K562 (cell line): ENCODE measurements around the gene NRCAM. TPM values are rescaled to one million over a fixed set of nuclear protein-coding genes. Genes with fewer than 3 reads are reported as not detected.
A peak's percentile ranks its signal among the peaks of the same experiment; 100 is the strongest.

Experiments used
- ATAC-seq: fragments of 200-7000 bp; cut with Tn5 transposase; 3 replicates; pipeline ENCODE4 v1.9.1; 2020; ENCODE audit warnings: moderate library complexity
- BruUV-seq: library from RNA; stranded (reverse); fragments of 400-500 nt; replicated peaks from 2 replicates; lab custom pipeline; 2021; lab: Mats Ljungman, UMichigan
- CTCF ChIA-PET: fragments of 300-600 bp; formaldehyde crosslinking; extraction: SDS; loops from one replicate; lab custom pipeline; 2021; ENCODE audit warnings: low intra/inter-chr PET ratio; lab: Yijun Ruan, JAX
- POLR2A ChIA-PET: fragments of 300-600, 350-650 bp; sonication (Branson Sonifier 250); formaldehyde crosslinking; extraction: SDS; loops from one replicate; lab custom pipeline; 2021; ENCODE audit warnings: antibody characterized with exemption, inconsistent platforms; lab: Yijun Ruan, JAX
- DNase-seq, 4 experiments: peaks; one replicate each; pipeline versions ENCODE4 v3.0.0 to v3.0.0-alpha.2; 2011 to 2018; ENCODE audit warnings: low spot score in 3 of 4, mixed read lengths in 3 of 4; ENCODE audit errors: extremely low read depth in 1 of 4
- FAIRE-seq: peaks from 2 replicates; lab custom pipeline; 2011; peaks lifted over from hg19 to GRCh38; lab: Jason Lieb, UNC
- H2AFZ ChIP-seq: 2 replicates; pipeline ENCODE4 v1.6.0; 2011; ENCODE audit warnings: low read depth, low read length, control low read depth, inconsistent platforms
- H3K27ac ChIP-seq: fragments of 200-600 bp; 3 replicates; pipeline ENCODE4 v1.8.0; 2011; ENCODE audit warnings: low read depth, mild to moderate bottlenecking, control low read depth, inconsistent platforms, low read length, moderate library complexity, mixed read lengths; ENCODE audit errors: extremely low read depth
- H3K27me3 ChIP-seq, 2 experiments: fragments of 300-600 bp in 1 of 2; 2 replicates in 1 of 2; 3 replicates in 1 of 2; pipeline versions ENCODE4 v1.6.0 to v1.8.0; 2011; ENCODE audit warnings: inconsistent platforms in 2 of 2, low read length in 2 of 2, mild to moderate bottlenecking in 1 of 2, mixed read lengths in 1 of 2, moderate library complexity in 1 of 2; ENCODE audit not compliant: control insufficient read depth in 2 of 2, insufficient read depth in 2 of 2
- H3K36me3 ChIP-seq: fragments of 300-600 bp; 3 replicates; pipeline ENCODE4 v1.8.0; 2011; ENCODE audit warnings: mild to moderate bottlenecking, low read length, inconsistent platforms; ENCODE audit not compliant: control insufficient read depth, insufficient read depth
- H3K4me1 ChIP-seq, 2 experiments: fragments of 200-600 bp in 1 of 2; replicated peaks in 1 of 2; 2 replicates in 1 of 2; 3 replicates in 1 of 2; pipeline versions ENCODE4 v1.5.1 to v1.8.0; 2011; ENCODE audit warnings: inconsistent platforms in 2 of 2, low read length in 2 of 2, mild to moderate bottlenecking in 1 of 2, mixed read lengths in 1 of 2, moderate library complexity in 1 of 2; ENCODE audit not compliant: control insufficient read depth in 2 of 2, insufficient read depth in 2 of 2
- H3K4me2 ChIP-seq: 2 replicates; pipeline ENCODE4 v1.6.1; 2011; ENCODE audit warnings: low read length, control low read depth, inconsistent platforms, mixed read lengths; ENCODE audit not compliant: insufficient read depth
- H3K4me3 ChIP-seq: fragments of 200-600 bp; sonication (generic), shearing (Covaris generic); 2 replicates; pipeline ENCODE4 v1.5.1; 2016; ENCODE audit warnings: control low read depth, inconsistent platforms
- H3K79me2 ChIP-seq: fragments of 200-600 bp; 3 replicates; pipeline ENCODE4 v1.8.0; 2011; ENCODE audit warnings: low read length, inconsistent platforms; ENCODE audit not compliant: control insufficient read depth, insufficient read depth
- H3K9ac ChIP-seq, 2 experiments: 2 replicates each; pipeline versions ENCODE4 v1.6.0 to v1.6.1; 2011; ENCODE audit warnings: low read depth in 2 of 2, low read length in 2 of 2, control low read depth in 1 of 2, inconsistent platforms in 1 of 2, mild to moderate bottlenecking in 1 of 2, mixed read lengths in 1 of 2; ENCODE audit not compliant: insufficient read depth in 1 of 2
- H3K9me1 ChIP-seq: one replicate; pipeline ENCODE4 v1.6.0; 2011; ENCODE audit warnings: inconsistent platforms, mild to moderate bottlenecking, low read length, moderate library complexity; ENCODE audit not compliant: control insufficient read depth, insufficient read depth
- H3K9me3 ChIP-seq: replicated peaks from 2 replicates; pipeline ENCODE4 v1.5.1; 2011; ENCODE audit warnings: low read depth, low read length, inconsistent platforms; ENCODE audit not compliant: control insufficient read depth, insufficient read depth
- H4K20me1 ChIP-seq: replicated peaks from 2 replicates; pipeline ENCODE4 v1.6.1; 2011; ENCODE audit warnings: low read length, inconsistent platforms, mixed read lengths; ENCODE audit not compliant: control insufficient read depth, insufficient read depth
- CEBPB ChIP-seq: fragments of 450-650 bp; IDR thresholded peaks from 2 replicates; pipeline ENCODE4 v1.6.1; 2016; ENCODE audit warnings: missing genetic modification characterization, missing compliant biosample characterization
- ESRRB ChIP-seq: fragments of 250-450 bp; sonication (Bioruptor Pico); IDR thresholded peaks from 2 replicates; pipeline ENCODE4 v1.5.0; 2020; ENCODE audit warnings: mild to moderate bottlenecking, moderate library complexity, borderline replicate concordance
- POLR2H ChIP-seq: IDR thresholded peaks from 2 replicates; pipeline ENCODE4 v1.6.1; 2016; ENCODE audit warnings: missing genetic modification characterization, low read depth, mild to moderate bottlenecking, control low read depth, missing compliant biosample characterization, moderate library complexity
- SMC3 ChIP-seq: conservative IDR thresholded peaks from 2 replicates; pipeline ENCODE4 v1.6.1; 2011; ENCODE audit warnings: low read depth, low read length, improper control_type of control experiment; ENCODE audit not compliant: insufficient read depth
- TEAD4 ChIP-seq, 2 experiments: sonication (generic) in 1 of 2; formaldehyde crosslinking in 1 of 2; IDR thresholded peaks; 2 replicates each; pipeline versions ENCODE4 v1.6.1 to v1.8.0; 2012 to 2022; ENCODE audit warnings: borderline replicate concordance in 1 of 2, inconsistent platforms in 1 of 2, low read length in 1 of 2, mild to moderate bottlenecking in 1 of 2, missing genetic modification reagents in 1 of 2
- ZBTB17 ChIP-seq: fragments of 450-650 bp; formaldehyde crosslinking; IDR thresholded peaks from 2 replicates; pipeline ENCODE4 v1.4.0; 2020; ENCODE audit warnings: mild to moderate bottlenecking
- ZNF77 ChIP-seq: fragments of 250-450 bp; sonication (Bioruptor Pico); IDR thresholded peaks from 2 replicates; pipeline ENCODE4 v1.5.0; 2020
- ZNF830 ChIP-seq: fragments of 250-450 bp; sonication (Bioruptor Pico); IDR thresholded peaks from 2 replicates; pipeline ENCODE4 v1.5.0; 2021; ENCODE audit warnings: mild to moderate bottlenecking
- WGBS: fragments of 100-300 bp; shearing (Covaris generic); methylation state at CpG from one replicate; pipeline ENCODE4 v1.1.6; 2016; ENCODE audit warnings: low coverage, mixed read lengths; ENCODE audit not compliant: insufficient coverage; ENCODE audit errors: missing lambda C conversion rate; 5-methylcytosine and 5-hydroxymethylcytosine counted together
- in situ Hi-C: fragments of 300-500 bp; cut with MboI; formaldehyde crosslinking; loops from 4 replicates; pipeline ENCODE4 v1.15.0; 2018; ENCODE audit warnings: inconsistent platforms, mixed read lengths
- intact Hi-C: fragments of 100-400 bp; cut with micrococcal nuclease; formaldehyde crosslinking; loops from 2 replicates; pipeline ENCODE4 v1.14.2; 2022
- polyA plus RNA-seq, 8 experiments: library from polyadenylated mRNA; depleted of rRNA in 4 of 8; stranded (reverse) in 5 of 8; unstranded in 3 of 8; fragments of >200 nt; fragmentation: Nextera tagmentation in 2 of 8; fragmentation: Illumina TruSeq in 1 of 8; extraction: Ambion mirVana in 2 of 8; extraction: Trizol in 1 of 8; gene quantifications; 2 replicates each; pipeline versions ENCODE4 v1.2.1 to v1.2.3, GENCODE V29; 2011 to 2014; ENCODE audit warnings: inconsistent platforms in 1 of 8, missing spikeins in 1 of 8
- total RNA-seq, 7 experiments: library from RNA; depleted of rRNA in 6 of 7; stranded (reverse); fragments of >200 nt in 6 of 7; fragmentation: Illumina TruSeq in 2 of 7; extraction: Trizol in 2 of 7; gene quantifications; 2 replicates each; pipeline versions ENCODE4 v1.2.1 to v1.2.3, GENCODE V29; 2011 to 2021; ENCODE audit warnings: low replicate concordance in 1 of 7
- TF ChIP-seq, protein P1 (sequence below): fragments of 450-650 bp; formaldehyde crosslinking; IDR thresholded peaks from 2 replicates; pipeline ENCODE4 v1.4.0; 2020; ENCODE audit warnings: mild to moderate bottlenecking
- TF ChIP-seq, protein P2 (sequence below): fragments of 250-450 bp; sonication (Bioruptor Pico); IDR thresholded peaks from 2 replicates; pipeline ENCODE4 v1.8.0; 2022; ENCODE audit warnings: inconsistent platforms
- TF ChIP-seq, protein P3 (sequence below): fragments of 450-650 bp; IDR thresholded peaks from 2 replicates; pipeline ENCODE4 v1.6.1; 2016; ENCODE audit warnings: low read depth, mild to moderate bottlenecking, moderate library complexity

Gene NRCAM
- total and polyA plus RNA-seq, 9 of the 15 experiments (the other 6 are each of a cell fraction or from before 2014, with no cell fraction given): 0.03 to 0.54 (median 0.12) TPM; not detected in 1

DNA sequence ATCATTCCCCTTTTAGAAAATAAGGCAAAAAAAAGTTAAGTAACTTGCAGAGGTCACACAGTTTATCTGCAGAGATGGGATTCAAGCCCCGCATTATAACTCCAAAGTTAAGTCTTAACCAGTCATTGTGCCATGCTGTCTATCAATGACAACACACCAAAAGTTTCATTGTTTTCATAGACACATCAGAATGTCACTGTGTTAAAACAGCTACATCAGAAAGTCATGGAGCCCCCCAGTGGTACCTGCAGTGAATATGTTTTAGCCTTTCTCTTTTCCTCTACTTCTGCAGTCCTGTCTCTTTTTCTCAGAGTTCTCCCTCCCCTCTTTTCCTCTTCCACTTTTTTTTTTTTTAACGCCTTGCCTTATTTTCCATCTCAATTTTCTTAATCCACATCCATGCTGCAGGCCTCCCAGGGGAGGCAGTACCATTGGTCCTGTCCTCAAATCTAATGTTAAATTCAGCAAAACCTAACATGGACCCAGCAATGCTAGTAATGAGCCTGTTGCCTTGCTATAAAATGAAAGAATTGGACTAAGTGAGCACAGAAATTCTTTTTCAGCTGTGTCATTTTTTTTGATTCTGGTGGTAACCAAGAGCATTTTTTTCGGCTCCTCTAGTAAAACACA is 3.8 kb upstream of the NRCAM start:
- Histone ChIP-seq H3K9ac (no peak overlapping the region), H3K9me3 (no peaks in the 10 kb centered on the region), H2AFZ (no peak overlapping the region), H3K9me1 (no peaks in the 10 kb centered on the region), H3K36me3 (no peaks in the 10 kb centered on the region), H3K4me2 (no peak overlapping the region), H3K4me1 (peaks cover 0 to 15% of the 10 kb centered on the region in 2 experiments; a peak in 2 of 5 replicates), H3K27me3 (peaks cover 40 to 42% of the 10 kb centered on the region in 2 experiments), H3K4me3 (no peak overlapping the region), H4K20me1 (no peaks in the 10 kb centered on the region), H3K79me2 (no peaks in the 10 kb centered on the region), H3K27ac (no peak overlapping the region)
- ChIA-PET CTCF (interaction anchor here (0.6 to 2.5 kb wide), 4 partner anchors 216 to 281 kb away, joined by 3 to 25 read pairs (median 5); no protein-coding TSS in a partner anchor), POLR2A (interaction anchor here (0.6 to 1.5 kb wide), 4 partner anchors 9 to 178 kb away, joined by 3 to 4 read pairs (median 4); no protein-coding TSS in a partner anchor)
- 4% methylated on average over 3 of the region's 3 CpGs for WGBS
- FAIRE-seq: peak; percentile 74
- ATAC-seq: peak; percentile 87
- no TSS peak for BruUV-seq
- DNase-seq: peak; percentile 29 to 67 (median 45)
- intact Hi-C loops (loop anchor here (1.0 to 2.0 kb wide), 2 partner anchors 37 to 279 kb away; no protein-coding TSS in a partner anchor), in situ Hi-C loops (no loop called here)
- no peak for TF ChIP-seq TEAD4 (IDR thresholded peaks at IDR 0.05; ENCODE audit: low read length)
- no peak for TF ChIP-seq TEAD4 (CRISPR knock-in tag; IDR thresholded peaks at IDR 0.05; ENCODE audit: borderline replicate concordance)
- no peak for TF ChIP-seq ZNF77 (CRISPR knock-in tag)
- TF ChIP-seq SMC3: peak; percentile 57
- no peak for TF ChIP-seq ESRRB (CRISPR knock-in tag)
- TF ChIP-seq, protein P1, sequence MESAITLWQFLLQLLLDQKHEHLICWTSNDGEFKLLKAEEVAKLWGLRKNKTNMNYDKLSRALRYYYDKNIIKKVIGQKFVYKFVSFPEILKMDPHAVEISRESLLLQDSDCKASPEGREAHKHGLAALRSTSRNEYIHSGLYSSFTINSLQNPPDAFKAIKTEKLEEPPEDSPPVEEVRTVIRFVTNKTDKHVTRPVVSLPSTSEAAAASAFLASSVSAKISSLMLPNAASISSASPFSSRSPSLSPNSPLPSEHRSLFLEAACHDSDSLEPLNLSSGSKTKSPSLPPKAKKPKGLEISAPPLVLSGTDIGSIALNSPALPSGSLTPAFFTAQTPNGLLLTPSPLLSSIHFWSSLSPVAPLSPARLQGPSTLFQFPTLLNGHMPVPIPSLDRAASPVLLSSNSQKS (CRISPR knock-in tag): no peak
- no peak for TF ChIP-seq ZNF830
- TF ChIP-seq ZBTB17: no peak
- TF ChIP-seq, protein P2, sequence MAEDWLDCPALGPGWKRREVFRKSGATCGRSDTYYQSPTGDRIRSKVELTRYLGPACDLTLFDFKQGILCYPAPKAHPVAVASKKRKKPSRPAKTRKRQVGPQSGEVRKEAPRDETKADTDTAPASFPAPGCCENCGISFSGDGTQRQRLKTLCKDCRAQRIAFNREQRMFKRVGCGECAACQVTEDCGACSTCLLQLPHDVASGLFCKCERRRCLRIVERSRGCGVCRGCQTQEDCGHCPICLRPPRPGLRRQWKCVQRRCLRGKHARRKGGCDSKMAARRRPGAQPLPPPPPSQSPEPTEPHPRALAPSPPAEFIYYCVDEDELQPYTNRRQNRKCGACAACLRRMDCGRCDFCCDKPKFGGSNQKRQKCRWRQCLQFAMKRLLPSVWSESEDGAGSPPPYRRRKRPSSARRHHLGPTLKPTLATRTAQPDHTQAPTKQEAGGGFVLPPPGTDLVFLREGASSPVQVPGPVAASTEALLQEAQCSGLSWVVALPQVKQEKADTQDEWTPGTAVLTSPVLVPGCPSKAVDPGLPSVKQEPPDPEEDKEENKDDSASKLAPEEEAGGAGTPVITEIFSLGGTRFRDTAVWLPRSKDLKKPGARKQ (CRISPR knock-in tag): no peak
- TF ChIP-seq, protein P3, sequence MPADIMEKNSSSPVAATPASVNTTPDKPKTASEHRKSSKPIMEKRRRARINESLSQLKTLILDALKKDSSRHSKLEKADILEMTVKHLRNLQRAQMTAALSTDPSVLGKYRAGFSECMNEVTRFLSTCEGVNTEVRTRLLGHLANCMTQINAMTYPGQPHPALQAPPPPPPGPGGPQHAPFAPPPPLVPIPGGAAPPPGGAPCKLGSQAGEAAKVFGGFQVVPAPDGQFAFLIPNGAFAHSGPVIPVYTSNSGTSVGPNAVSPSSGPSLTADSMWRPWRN: no peak
- TF ChIP-seq POLR2H (tag): no peak
- TF ChIP-seq CEBPB (tag): no peak
